Bronchial epithelial cell (primary cell): ENCODE results near the gene SORBS1. TPM values are rescaled to one million over a fixed set of nuclear protein-coding genes. Genes with fewer than 3 reads are reported as not detected.
"Not testable (repeated sequence)": the region's sequence is repeated elsewhere in the genome, so short reads cannot be mapped to it uniquely, and the experiment has no call there.

Experiments
- DNase-seq: peaks from one replicate; pipeline ENCODE4 v3.0.0-alpha.2; 2010; ENCODE audit warnings: low read depth
- FAIRE-seq: peaks from 2 replicates; lab custom pipeline; 2011; peaks lifted over from hg19 to GRCh38; lab: Jason Lieb, UNC
- H3K27me3 ChIP-seq: 2 replicates; pipeline ENCODE4 v1.5.1; 2011; ENCODE audit warnings: low read length; ENCODE audit not compliant: control insufficient read depth, insufficient read depth
- H3K36me3 ChIP-seq: 2 replicates; pipeline ENCODE4 v1.5.1; 2011; ENCODE audit warnings: low read length; ENCODE audit not compliant: control insufficient read depth, insufficient read depth
- H3K4me3 ChIP-seq: 2 replicates; pipeline ENCODE4 v1.5.1; 2011; ENCODE audit warnings: mild to moderate bottlenecking, low read depth, low read length, control low read depth
- total RNA-seq: library from RNA; depleted of rRNA; stranded (reverse); fragments of >200 nt; gene quantifications from 2 replicates; pipeline ENCODE4 v1.2.1, GENCODE V29; 2014
- TF ChIP-seq, protein P1 (sequence below): IDR thresholded peaks from 2 replicates; pipeline ENCODE4 v1.5.1; 2011; ENCODE audit warnings: mild to moderate bottlenecking, moderate library complexity, low read length, control low read depth, inconsistent platforms; ENCODE audit not compliant: insufficient read depth, severe bottlenecking

Gene SORBS1
- total RNA-seq, 1 donor from 2014 or later, result under 0.01 TPM

DNA sequence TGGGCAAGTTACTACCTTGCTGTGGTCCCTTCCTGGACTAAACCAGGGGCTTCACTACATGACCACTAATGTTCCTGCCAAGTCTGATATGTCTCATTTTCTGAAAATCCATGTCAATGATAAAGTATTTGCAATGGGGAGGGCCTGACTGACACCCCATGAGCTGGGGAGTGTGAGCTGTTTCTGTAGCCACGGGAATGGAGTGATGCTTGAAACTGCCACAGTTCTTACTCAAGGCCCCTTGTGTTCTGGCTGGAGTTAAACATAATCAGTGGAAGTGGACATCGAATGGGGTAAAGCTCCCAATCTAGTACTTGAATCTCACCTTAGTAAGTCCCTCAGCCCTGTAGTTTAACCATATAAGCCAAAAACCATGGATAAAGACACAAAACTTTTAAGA is 208.5 kb downstream of the SORBS1 start:
- DNase-seq (no peak), FAIRE-seq (no peak)
- H3K36me3 ChIP-seq, result no peaks in the 10 kb centered on the region
- TF ChIP-seq, protein P1, sequence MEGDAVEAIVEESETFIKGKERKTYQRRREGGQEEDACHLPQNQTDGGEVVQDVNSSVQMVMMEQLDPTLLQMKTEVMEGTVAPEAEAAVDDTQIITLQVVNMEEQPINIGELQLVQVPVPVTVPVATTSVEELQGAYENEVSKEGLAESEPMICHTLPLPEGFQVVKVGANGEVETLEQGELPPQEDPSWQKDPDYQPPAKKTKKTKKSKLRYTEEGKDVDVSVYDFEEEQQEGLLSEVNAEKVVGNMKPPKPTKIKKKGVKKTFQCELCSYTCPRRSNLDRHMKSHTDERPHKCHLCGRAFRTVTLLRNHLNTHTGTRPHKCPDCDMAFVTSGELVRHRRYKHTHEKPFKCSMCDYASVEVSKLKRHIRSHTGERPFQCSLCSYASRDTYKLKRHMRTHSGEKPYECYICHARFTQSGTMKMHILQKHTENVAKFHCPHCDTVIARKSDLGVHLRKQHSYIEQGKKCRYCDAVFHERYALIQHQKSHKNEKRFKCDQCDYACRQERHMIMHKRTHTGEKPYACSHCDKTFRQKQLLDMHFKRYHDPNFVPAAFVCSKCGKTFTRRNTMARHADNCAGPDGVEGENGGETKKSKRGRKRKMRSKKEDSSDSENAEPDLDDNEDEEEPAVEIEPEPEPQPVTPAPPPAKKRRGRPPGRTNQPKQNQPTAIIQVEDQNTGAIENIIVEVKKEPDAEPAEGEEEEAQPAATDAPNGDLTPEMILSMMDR, result no peak
- no peak overlapping the region for H3K4me3 ChIP-seq
- no peaks in the 10 kb centered on the region for H3K27me3 ChIP-seq

DNA sequence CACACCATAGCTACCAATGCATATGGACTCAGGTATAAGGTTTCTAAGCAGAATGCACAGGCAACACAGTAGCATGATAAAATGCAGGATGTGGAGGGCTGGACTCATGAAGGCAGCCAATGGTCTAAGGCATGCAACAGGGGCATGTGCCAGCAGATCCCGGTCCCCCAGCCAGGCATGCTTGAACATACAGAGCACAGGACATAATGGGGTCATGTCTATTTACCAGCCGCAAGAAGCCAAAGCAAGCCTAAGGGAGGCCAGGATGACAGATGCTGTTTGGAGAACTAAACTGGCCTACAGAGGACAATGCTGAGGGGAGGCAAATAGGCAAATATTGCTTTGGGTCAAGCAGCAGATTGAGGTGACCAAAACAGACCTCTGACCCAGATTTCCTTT is 210.3 kb downstream of the SORBS1 start:
- no peaks in the 10 kb centered on the region for H3K27me3 ChIP-seq
- DNase-seq, result peak; percentile 95
- no peak overlapping the region for H3K4me3 ChIP-seq
- no peak for FAIRE-seq
- no peaks in the 10 kb centered on the region for H3K36me3 ChIP-seq
- TF ChIP-seq, protein P1, result no peak

DNA sequence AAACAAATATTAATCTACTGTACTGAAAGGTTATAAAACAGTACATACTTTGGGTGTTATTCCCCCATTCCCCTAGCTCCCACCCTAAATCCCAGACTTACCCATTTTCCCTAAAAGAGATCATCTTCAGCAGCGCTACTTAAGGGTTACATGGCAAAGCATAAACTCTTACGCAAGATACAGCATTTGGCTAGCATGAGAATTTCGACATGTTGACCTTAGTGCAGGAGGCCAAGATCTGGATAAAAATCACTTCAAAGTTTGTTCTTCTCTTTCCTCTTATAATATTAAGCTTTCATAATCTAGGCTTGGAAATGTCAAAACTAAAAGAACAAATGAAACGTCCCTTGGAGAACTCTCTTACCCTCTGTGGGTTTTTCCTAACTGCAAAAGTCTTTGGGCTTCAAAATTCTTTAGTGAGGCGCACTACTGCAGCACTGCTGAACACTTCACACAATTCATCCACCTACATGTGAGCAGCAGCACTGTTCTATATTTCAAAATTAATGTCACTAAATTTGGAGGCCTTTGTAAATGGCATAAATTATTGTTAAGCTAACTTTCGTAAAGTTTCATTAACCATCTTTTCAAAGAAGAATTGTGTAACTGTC is 210.8 kb downstream of the SORBS1 start:
- H3K36me3 ChIP-seq, result no peaks in the 10 kb centered on the region
- FAIRE-seq, result no peak
- TF ChIP-seq, protein P1, result no peak
- DNase-seq, result peak; percentile 50
- H3K27me3 ChIP-seq, result no peaks in the 10 kb centered on the region
- no peak overlapping the region for H3K4me3 ChIP-seq

DNA sequence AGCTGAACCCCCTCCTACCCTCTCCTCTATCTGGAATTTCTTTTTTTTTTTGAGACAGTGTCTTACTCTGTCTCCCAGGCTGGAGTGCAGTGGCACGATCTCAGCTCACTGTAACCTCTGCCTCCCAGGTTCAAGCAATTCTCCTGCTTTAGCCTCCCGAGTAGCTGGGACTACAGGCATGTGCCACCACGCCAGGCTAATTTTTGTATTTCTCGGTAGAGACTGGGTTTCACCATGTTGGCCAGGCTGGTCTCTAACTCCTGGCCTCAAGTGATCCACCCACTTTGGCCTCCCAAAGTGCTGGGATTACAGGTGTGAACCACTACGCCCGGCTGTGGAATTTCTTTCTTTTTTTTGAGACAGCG is 213.8 kb downstream of the SORBS1 start:
- not testable (repeated sequence) for H3K27me3 ChIP-seq, H3K4me3 ChIP-seq, FAIRE-seq, DNase-seq, H3K36me3 ChIP-seq

DNA sequence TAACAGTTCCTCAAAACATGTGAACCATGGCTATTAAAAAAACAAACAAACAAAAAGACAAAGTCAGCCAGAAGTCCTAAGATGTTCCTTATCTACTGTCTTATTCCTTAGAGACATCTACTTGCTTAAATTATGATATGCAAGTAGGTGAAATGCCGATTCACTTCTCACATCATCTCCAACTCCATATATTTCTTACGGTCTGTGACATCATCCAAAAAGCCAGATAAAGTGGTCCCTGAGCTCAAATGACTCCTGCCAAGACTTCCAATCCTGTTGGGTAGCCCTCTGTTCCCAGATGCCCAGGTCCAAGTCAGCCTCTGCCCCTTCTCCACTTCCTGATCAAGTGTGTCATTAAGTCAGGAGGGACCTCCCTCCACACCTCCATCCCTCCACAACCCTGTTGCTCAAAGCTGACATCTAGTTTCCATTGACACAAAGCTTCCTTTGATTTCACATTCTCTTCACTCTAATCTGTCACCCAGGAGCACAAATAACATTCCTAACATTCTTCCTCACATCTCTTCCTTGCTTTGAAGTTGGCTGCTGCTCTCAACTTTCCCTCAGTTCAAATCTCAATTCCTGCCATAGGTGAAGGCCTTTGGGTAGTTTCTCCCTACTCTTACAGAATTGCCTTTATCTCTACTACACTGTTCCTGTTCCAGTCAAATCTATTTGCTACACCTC is 214.3 kb downstream of the SORBS1 start:
- TF ChIP-seq, protein P1, result no peak
- Histone ChIP-seq H3K27me3 (no peaks in the 10 kb centered on the region), H3K4me3 (no peak overlapping the region), H3K36me3 (no peaks in the 10 kb centered on the region)
- no peak for FAIRE-seq
- no peak for DNase-seq

DNA sequence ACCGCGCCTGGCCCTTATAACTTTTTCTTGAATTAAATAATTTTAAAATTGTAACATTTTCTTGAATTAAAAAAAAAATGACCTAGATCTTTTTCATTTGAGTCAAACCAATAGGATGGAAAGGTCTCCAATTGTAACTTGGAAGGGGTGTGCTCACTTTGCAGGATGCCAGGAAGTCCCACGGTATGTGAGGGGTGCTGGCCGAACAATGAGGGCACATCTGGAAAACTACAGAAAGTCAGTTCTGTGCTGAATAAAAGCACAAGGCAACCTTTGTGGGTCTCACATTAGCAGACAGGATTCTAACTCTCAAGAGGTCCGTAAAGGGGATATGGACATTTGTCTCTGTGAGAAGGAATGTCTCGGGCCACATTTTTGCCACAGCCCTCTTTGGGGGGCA is 217.6 kb downstream of the SORBS1 start:
- Histone ChIP-seq H3K36me3 (no peaks in the 10 kb centered on the region), H3K27me3 (no peaks in the 10 kb centered on the region), H3K4me3 (no peak overlapping the region)
- DNase-seq (no peak), FAIRE-seq (no peak)
- TF ChIP-seq, protein P1, result no peak
